GM23248 (cell line): Measurements from ENCODE around the gene CX3CL1.

Experiments
- EZH2 ChIP-seq: fragments of 200-600 bp; sonication (generic); IDR thresholded peaks from 2 replicates; pipeline ENCODE4 v1.6.1; 2018; ENCODE audit warnings: antibody characterized with exemption, mild to moderate bottlenecking; ENCODE audit not compliant: insufficient read depth, poor library complexity, severe bottlenecking
- EZH2phosphoT487 ChIP-seq: fragments of 200-600 bp; sonication (generic); IDR thresholded peaks from 2 replicates; pipeline ENCODE4 v1.6.1; 2018; ENCODE audit warnings: antibody characterized with exemption, moderate library complexity, mild to moderate bottlenecking, low read depth; ENCODE audit not compliant: insufficient read depth

DNA sequence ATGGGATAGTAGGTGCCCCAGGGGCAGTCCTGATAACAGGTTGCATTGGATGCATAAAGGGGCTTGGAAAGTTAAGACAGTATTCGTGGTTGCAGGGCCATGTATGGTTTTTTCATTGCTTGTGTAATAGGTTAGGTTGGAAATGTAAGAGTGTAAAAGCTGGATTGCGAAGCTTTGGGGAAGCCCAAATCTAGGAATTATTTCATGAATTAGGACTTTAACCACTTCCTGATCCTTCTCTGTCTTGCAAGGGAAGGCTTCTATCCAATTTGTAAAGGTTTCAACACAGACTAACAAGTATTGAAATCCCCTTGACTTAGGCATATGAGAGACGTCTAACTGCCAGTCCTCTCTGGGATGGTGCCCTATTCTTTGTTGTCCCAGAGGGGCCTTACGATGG, 24.5 kb downstream of the CX3CL1 start:
- TF ChIP-seq EZH2phosphoT487 (no peak), EZH2 (no peak)
